ENCODE results near the gene POLR2L.

Gene POLR2L

GRCh38 chr11:853682-854448 lies 11.5 kb upstream of the POLR2L start:
- DNase-seq: no peak

GRCh38 chr11:852762-853161 lies 10.4 kb upstream of the POLR2L start:
- DNase-seq: no peak

GRCh38 chr11:850775-851763 lies 8.7 kb upstream of the POLR2L start:
- peak in 1 of 5 experiments; percentile 24 for DNase-seq

GRCh38 chr11:849951-850774 lies 7.8 kb upstream of the POLR2L start:
- DNase-seq: no peak

- peak in 2 of 5 experiments; percentile 15 to 39 for DNase-seq
Observed at GRCh38 chr11:849104-849824, 6.9 kb upstream of the POLR2L start.

GRCh38 chr11:848380-848931 lies 6.1 kb upstream of the POLR2L start:
- DNase-seq: peak; percentile 39 to 60 (median 51)

GRCh38 chr11:847876-848275 lies 5.5 kb upstream of the POLR2L start:
- no peak for DNase-seq

- no peak for DNase-seq
Observed at GRCh38 chr11:846496-847098, 4.3 kb upstream of the POLR2L start.

GRCh38 chr11:845872-846495 lies 3.7 kb upstream of the POLR2L start:
- DNase-seq: no peak

- no peak for DNase-seq
Observed at GRCh38 chr11:844693-845644, 2.6 kb upstream of the POLR2L start.

- DNase-seq: no peak
Observed at GRCh38 chr11:843818-844692, 1.7 kb upstream of the POLR2L start.

GRCh38 chr11:843086-843734 lies 881 bp upstream of the POLR2L start:
- no peak for DNase-seq

GRCh38 chr11:841981-842369 lies 354 bp downstream of the POLR2L start:
- no peak for DNase-seq

GRCh38 chr11:839875-840617 lies 2.3 kb downstream of the POLR2L start:
- DNase-seq: no peak

GRCh38 chr11:839280-839623 lies 3.1 kb downstream of the POLR2L start:
- no peak for DNase-seq

- no peak for DNase-seq
Observed at GRCh38 chr11:838441-839279, 3.7 kb downstream of the POLR2L start.

- no peak for DNase-seq
Observed at GRCh38 chr11:837990-838307, 4.4 kb downstream of the POLR2L start.

Data from T-helper 2 cell (primary cell).